ENCODE measurements around the gene ANGEL2. TPM values are rescaled to one million over a fixed set of nuclear protein-coding genes. Genes with fewer than 3 reads are reported as not detected.
"Not testable (repeated sequence)": the region's sequence is repeated elsewhere in the genome, so short reads cannot be mapped to it uniquely, and the experiment has no call there.

ANGEL2 gene
- total and polyA plus RNA-seq, 12 donors: 6.1 to 22.0 (median 18.6) TPM

DNA sequence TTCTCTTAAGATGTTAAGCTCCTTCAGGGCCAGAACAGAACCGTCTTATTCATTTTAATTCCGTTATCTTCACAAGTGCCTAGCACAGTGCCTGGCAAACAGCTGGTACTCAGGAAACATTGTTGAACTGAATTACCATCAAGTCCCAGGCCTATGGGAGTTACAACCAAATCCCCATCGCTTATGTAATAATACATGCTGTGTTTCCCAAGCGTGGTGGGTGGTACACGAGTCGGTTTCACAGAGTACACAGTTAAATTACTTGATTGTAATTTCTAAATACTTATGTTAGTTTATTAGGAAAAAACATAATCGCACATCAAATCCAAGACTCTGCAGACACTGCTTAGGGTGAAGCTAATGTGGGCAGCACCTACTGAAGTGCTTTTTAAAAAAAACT, 1.0 kb downstream of the ANGEL2 start:
- DNase-seq (no peak), ATAC-seq (no peak)
- H3K4me3 ChIP-seq: peak overlapping the region; percentile 72 to 96 (median 88)
- WGBS, 2 donors: 15 to 19% methylated on average over 7 of the region's 7 CpGs
- H3K9me3 ChIP-seq: no peaks in the 10 kb centered on the region
- H3K27ac ChIP-seq: peak overlapping the region; percentile 84 to 96 (median 94)
- intact Hi-C loops (cut with DNase I): loop anchor here in 1 of 10 donors (2.0 kb wide), 1 partner anchor 36 kb away; the partner anchor contains the start of gene RPS6KC1
- peaks cover 0 to 34% (median 0%) of the 10 kb centered on the region in 9 donors for H3K36me3 ChIP-seq
- TF ChIP-seq CTCF (IDR thresholded peaks at IDR 0.05): no peak
- H3K4me1 ChIP-seq: peaks cover 0 to 22% (median 17%) of the 10 kb centered on the region in 9 donors
- H3K27me3 ChIP-seq: no peaks in the 10 kb centered on the region

GRCh38 chr1:213008564-213008963, 7.1 kb downstream of the ANGEL2 start:
- intact Hi-C loops (cut with DNase I): no loop called here
- ATAC-seq: no peak
- Histone ChIP-seq H3K27me3 (no peaks in the 10 kb centered on the region), H3K27ac (no peak overlapping the region), H3K4me3 (no peak overlapping the region), H3K36me3 (peaks cover 0 to 95% (median 23%) of the 10 kb centered on the region in 9 donors), H3K4me1 (peaks cover 0 to 6% (median 2%) of the 10 kb centered on the region in 9 donors), H3K9me3 (no peaks in the 10 kb centered on the region)
- no peak for TF ChIP-seq CTCF (IDR thresholded peaks at IDR 0.05)
- WGBS, 2 donors: 89 to 97% methylated on average over 2 of the region's 2 CpGs
- DNase-seq: no peak

GRCh38 chr1:213003256-213003655, 12.4 kb downstream of the ANGEL2 start:
- ATAC-seq: no peak
- 95 to 96% methylated on average over 3 of the region's 3 CpGs for WGBS, 2 donors
- Histone ChIP-seq H3K36me3 (peaks cover 0 to 100% (median 33%) of the 10 kb centered on the region in 9 donors), H3K4me3 (no peak overlapping the region), H3K27me3 (no peaks in the 10 kb centered on the region), H3K27ac (no peak overlapping the region), H3K9me3 (no peaks in the 10 kb centered on the region), H3K4me1 (no peaks in the 10 kb centered on the region)
- intact Hi-C loops (cut with DNase I): no loop called here
- no peak for DNase-seq
- TF ChIP-seq CTCF (IDR thresholded peaks at IDR 0.05): no peak

DNA sequence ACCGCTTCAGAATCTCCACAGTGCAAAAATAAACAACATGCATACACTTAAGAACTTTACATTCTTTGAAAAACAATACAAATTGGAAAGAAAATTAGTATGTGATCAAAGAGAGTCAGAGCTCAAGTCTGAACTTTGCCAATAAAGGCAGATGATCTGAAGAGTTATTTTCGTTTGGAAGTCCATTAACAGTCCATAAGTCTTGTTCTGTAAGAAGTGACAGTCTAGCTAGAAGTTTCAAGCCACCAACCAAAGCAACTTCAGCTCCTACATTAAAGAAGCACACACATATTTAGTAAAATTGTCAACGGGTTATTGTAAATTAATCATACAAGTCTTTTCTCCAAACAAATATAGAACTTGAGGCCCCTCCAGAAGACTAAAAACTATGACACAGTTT, 20.7 kb downstream of the ANGEL2 start:
- no peak for DNase-seq
- Histone ChIP-seq H3K4me1 (peaks cover 0 to 8% (median 0%) of the 10 kb centered on the region in 9 donors), H3K4me3 (no peak overlapping the region), H3K9me3 (no peaks in the 10 kb centered on the region), H3K27ac (no peak overlapping the region), H3K36me3 (peaks cover 0 to 100% (median 18%) of the 10 kb centered on the region in 9 donors), H3K27me3 (no peaks in the 10 kb centered on the region)
- intact Hi-C loops (cut with DNase I): loop anchor here in 9 of 10 donors (2.0 to 10.0 kb wide), 5 partner anchors 178 to 520 kb away; no protein-coding TSS in a partner anchor
- TF ChIP-seq CTCF (IDR thresholded peaks at IDR 0.05): no peak
- no peak for ATAC-seq
- WGBS, 2 donors: 87 to 96% methylated on average over 3 of the region's 3 CpGs

DNA sequence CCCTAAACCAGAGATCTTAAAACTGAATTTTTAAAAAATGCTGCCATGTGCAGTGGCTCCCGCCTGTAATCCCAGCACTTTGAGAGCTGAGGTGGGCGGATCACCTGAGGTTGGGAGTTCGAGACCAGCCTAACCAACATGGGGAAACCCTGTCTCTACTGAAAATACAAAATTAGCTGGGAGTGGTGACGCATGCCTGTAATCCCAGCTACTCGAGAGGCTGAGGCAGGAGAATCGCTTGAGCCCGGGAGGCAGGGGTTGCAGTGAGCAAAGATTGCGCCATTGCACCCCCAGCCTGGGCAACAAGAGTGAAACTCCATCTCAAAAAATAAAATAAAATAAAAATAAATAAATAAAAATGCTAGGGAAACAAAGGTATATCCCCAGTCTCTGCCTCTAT, 21.7 kb downstream of the ANGEL2 start:
- not testable (repeated sequence) for H3K4me3 ChIP-seq, DNase-seq, H3K27me3 ChIP-seq, H3K27ac ChIP-seq, H3K4me1 ChIP-seq, H3K9me3 ChIP-seq, ATAC-seq
- 95 to 97% methylated on average over 8 of the region's 8 CpGs for WGBS, 2 donors
- intact Hi-C loops (cut with DNase I): loop anchor here in 8 of 10 donors (2.0 to 10.0 kb wide), 5 partner anchors 177 to 519 kb away; no protein-coding TSS in a partner anchor
- peaks cover 0 to 99% (median 13%) of the 10 kb centered on the region in 9 donors for H3K36me3 ChIP-seq
